K562 (cell line): ENCODE data around the gene TXLNB. TPM values are rescaled to one million over a fixed set of nuclear protein-coding genes. Genes with fewer than 3 reads are reported as not detected.

Experiments used
- BMI1 ChIP-seq: fragments of 150-350 bp; IDR thresholded peaks from 2 replicates; pipeline ENCODE4 v1.6.1; 2014; ENCODE audit warnings: low read length
- CXXC5 ChIP-seq: fragments of 250-450 bp; sonication (Bioruptor Pico); IDR thresholded peaks from 2 replicates; pipeline ENCODE4 v1.8.0; 2022; ENCODE audit warnings: inconsistent platforms, mild to moderate bottlenecking, moderate library complexity
- DMBX1 ChIP-seq: fragments of 250-450 bp; sonication (Bioruptor Pico); IDR thresholded peaks from 2 replicates; pipeline ENCODE4 v1.8.0; 2022; ENCODE audit warnings: inconsistent platforms, mild to moderate bottlenecking, moderate library complexity, borderline replicate concordance
- FOXA3 ChIP-seq, 2 experiments: fragments of 450-650 bp in 1 of 2; sonication (generic) in 1 of 2; formaldehyde crosslinking; IDR thresholded peaks in 1 of 2; conservative IDR thresholded peaks in 1 of 2; 2 replicates each; pipeline versions ENCODE4 v1.4.0 to v1.8.0; 2020 to 2022; ENCODE audit warnings: mild to moderate bottlenecking in 2 of 2, missing genetic modification reagents in 1 of 2
- GTF2E2 ChIP-seq: fragments of 200-800 bp; sonication (Bioruptor generic); IDR thresholded peaks from 2 replicates; pipeline ENCODE4 v1.6.1; 2016; ENCODE audit warnings: missing genetic modification characterization, missing compliant biosample characterization
- LCOR ChIP-seq: sonication (generic); formaldehyde crosslinking; IDR thresholded peaks from 2 replicates; pipeline ENCODE4 v1.8.0; 2022; ENCODE audit warnings: mild to moderate bottlenecking, missing genetic modification reagents
- MLX ChIP-seq, 2 experiments: fragments of 450-650 bp in 1 of 2; sonication (generic) in 1 of 2; formaldehyde crosslinking; conservative IDR thresholded peaks; 2 replicates each; pipeline versions ENCODE4 v1.4.0 to v1.8.1; 2020 to 2022; ENCODE audit warnings: mild to moderate bottlenecking in 1 of 2, missing genetic modification reagents in 1 of 2
- MYNN ChIP-seq, 2 experiments: sonication (generic); formaldehyde crosslinking in 1 of 2; IDR thresholded peaks; 2 replicates each; pipeline versions ENCODE4 v1.5.0 to v1.6.1; 2016 to 2020; ENCODE audit warnings: antibody characterized with exemption in 1 of 2, missing genetic modification reagents in 1 of 2
- NKRF ChIP-seq: fragments of 450-650 bp; IDR thresholded peaks from 2 replicates; pipeline ENCODE4 v1.6.1; 2016; ENCODE audit warnings: borderline replicate concordance
- PBX2 ChIP-seq, 2 experiments: IDR thresholded peaks in 1 of 2; conservative IDR thresholded peaks in 1 of 2; 2 replicates each; pipeline ENCODE4 v1.6.1; 2016; ENCODE audit warnings: low read depth in 2 of 2, mild to moderate bottlenecking in 1 of 2, missing compliant biosample characterization in 1 of 2, missing genetic modification characterization in 1 of 2, moderate library complexity in 1 of 2
- RFX1 ChIP-seq: fragments of 450-650 bp; IDR thresholded peaks from 2 replicates; pipeline ENCODE4 v1.6.1; 2016; ENCODE audit warnings: mild to moderate bottlenecking, moderate library complexity
- SIX5 ChIP-seq, 2 experiments: IDR thresholded peaks; 2 replicates each; pipeline ENCODE4 v1.6.1; 2011; ENCODE audit warnings: low read length in 2 of 2, borderline replicate concordance in 1 of 2, low read depth in 1 of 2, mild to moderate bottlenecking in 1 of 2, moderate library complexity in 1 of 2; ENCODE audit not compliant: insufficient read depth in 1 of 2
- SREBF2 ChIP-seq: sonication (generic); formaldehyde crosslinking; IDR thresholded peaks from 2 replicates; pipeline ENCODE4 v1.4.0; 2020; ENCODE audit warnings: mild to moderate bottlenecking, missing genetic modification reagents
- UBTF ChIP-seq, 2 experiments: IDR thresholded peaks; 2 replicates each; pipeline ENCODE4 v1.6.1; 2012; ENCODE audit warnings: improper control_type of control experiment in 2 of 2, low read depth in 2 of 2, low read length in 2 of 2, borderline replicate concordance in 1 of 2
- ZC3H8 ChIP-seq: fragments of 450-650 bp; IDR thresholded peaks from 2 replicates; pipeline ENCODE4 v1.6.1; 2017
- ZNF12 ChIP-seq: sonication (generic); formaldehyde crosslinking; IDR thresholded peaks from 2 replicates; pipeline ENCODE4 v1.4.0; 2020; ENCODE audit warnings: mild to moderate bottlenecking, missing genetic modification reagents
- ZNF311 ChIP-seq: fragments of 250-450 bp; sonication (Bioruptor Pico); IDR thresholded peaks from 2 replicates; pipeline ENCODE4 v1.4.0; 2020; ENCODE audit warnings: mild to moderate bottlenecking, moderate library complexity
- polyA plus RNA-seq, 8 experiments: library from polyadenylated mRNA; depleted of rRNA in 4 of 8; stranded (reverse) in 5 of 8; unstranded in 3 of 8; fragments of >200 nt; fragmentation: Nextera tagmentation in 2 of 8; fragmentation: Illumina TruSeq in 1 of 8; extraction: Ambion mirVana in 2 of 8; extraction: Trizol in 1 of 8; gene quantifications; 2 replicates each; pipeline versions ENCODE4 v1.2.1 to v1.2.3, GENCODE V29; 2011 to 2014; ENCODE audit warnings: inconsistent platforms in 1 of 8, missing spikeins in 1 of 8
- total RNA-seq, 7 experiments: library from RNA; depleted of rRNA in 6 of 7; stranded (reverse); fragments of >200 nt in 6 of 7; fragmentation: Illumina TruSeq in 2 of 7; extraction: Trizol in 2 of 7; gene quantifications; 2 replicates each; pipeline versions ENCODE4 v1.2.1 to v1.2.3, GENCODE V29; 2011 to 2021; ENCODE audit warnings: low replicate concordance in 1 of 7

Gene TXLNB
- total and polyA plus RNA-seq, 9 of the 15 experiments (the other 6 are each of a cell fraction or from before 2014, with no cell fraction given) = not detected

GRCh38 chr6:139323511-139324300 lies 31.9 kb upstream of the TXLNB start (continued):
- no peak for TF ChIP-seq ZC3H8
- no peak for TF ChIP-seq ZNF12 (CRISPR knock-in tag)
- TF ChIP-seq ZNF311 = no peak
- peak; percentile 84 for TF ChIP-seq RFX1
- no peak for TF ChIP-seq PBX2 (CRISPR knock-in tag; IDR thresholded peaks at IDR 0.05; ENCODE audit: low read depth)
- no peak for TF ChIP-seq PBX2 (tag; conservative IDR thresholded peaks at IDR 0.05; ENCODE audit: low read depth)
- no peak for TF ChIP-seq CXXC5 (CRISPR knock-in tag)
- no peak for TF ChIP-seq MLX (CRISPR knock-in tag; conservative IDR thresholded peaks at IDR 0.05)
- TF ChIP-seq DMBX1 = no peak
- no peak for TF ChIP-seq MYNN (IDR thresholded peaks at IDR 0.05)
- no peak for TF ChIP-seq MYNN (CRISPR knock-in tag; IDR thresholded peaks at IDR 0.05)
- peak; percentile 85 to 93 for TF ChIP-seq FOXA3 (CRISPR knock-in tag; conservative IDR thresholded peaks at IDR 0.05 in 1 of 2, IDR thresholded peaks at IDR 0.05 in 1 of 2)
- TF ChIP-seq LCOR (CRISPR knock-in tag) = no peak
- no peak for TF ChIP-seq BMI1
- no peak for TF ChIP-seq NKRF
- no peak for TF ChIP-seq SREBF2 (CRISPR knock-in tag)
- TF ChIP-seq UBTF (IDR thresholded peaks at IDR 0.05; ENCODE audit: borderline replicate concordance in 1 of 2, low read depth in 2 of 2, low read length in 2 of 2) = no peak
- no peak for TF ChIP-seq SIX5 (IDR thresholded peaks at IDR 0.05; ENCODE audit: borderline replicate concordance in 1 of 2, insufficient read depth in 1 of 2, low read depth in 1 of 2, low read length in 2 of 2)
- no peak for TF ChIP-seq GTF2E2 (tag)
